Suprapubic skin (tissue), 3 donors: ENCODE results near the gene CANT1.

Source experiments
- CTCF ChIP-seq, 2 donors: fragments of 200-600 bp in 1 of 2; fragments of 450-650 bp in 1 of 2; sonication (generic) in 1 of 2; IDR thresholded peaks; one replicate each; pipeline ENCODE4 v1.5.1; 2016 to 2019; ENCODE audit warnings: antibody characterized with exemption in 2 of 2, mild to moderate bottlenecking in 1 of 2, moderate library complexity in 1 of 2
- POLR2AphosphoS5 ChIP-seq, 3 donors: sonication (generic); formaldehyde crosslinking; IDR thresholded peaks; one replicate each; pipeline ENCODE4 v1.6.1; 2017; ENCODE audit warnings: antibody characterized with exemption in 3 of 3

- TF ChIP-seq CTCF (IDR thresholded peaks at IDR 0.05) (no peak), POLR2AphosphoS5 (IDR thresholded peaks at IDR 0.05) (no peak)
Observed at GRCh38 chr17:79057737-79058385, 48.3 kb upstream of the CANT1 start.
